Naive thymus-derived CD4-positive, alpha-beta T cell (primary cell): ENCODE measurements around the gene SLC26A8. TPM values are rescaled to one million over a fixed set of nuclear protein-coding genes. Genes with fewer than 3 reads are reported as not detected.
"Not testable (repeated sequence)": the region's sequence is repeated elsewhere in the genome, so short reads cannot be mapped to it uniquely, and the experiment has no call there.

Source experiments
- ATAC-seq: fragments of 150-1000 bp; cut with Tn5 transposase; 2 replicates; pipeline ENCODE4 v1.10.0; 2021; ENCODE audit warnings: mild to moderate bottlenecking, moderate library complexity
- CTCF ChIA-PET: fragments of 350-600 bp; sonication (Branson Sonifier 250); formaldehyde crosslinking; loops from one replicate; lab custom pipeline; 2021; ENCODE audit warnings: antibody characterized with exemption; lab: Charles Lee
- POLR2A ChIA-PET: fragments of 350-600 bp; sonication (Branson Sonifier 250); formaldehyde crosslinking; loops from one replicate; lab custom pipeline; 2021; ENCODE audit warnings: antibody characterized with exemption, inconsistent platforms; lab: Charles Lee
- DNase-seq, 9 donors: peaks; one replicate each; pipeline versions ENCODE4 v3.0.0 to v3.0.0-alpha.2; 2020 to 2022; ENCODE audit warnings: mixed read lengths in 1 of 9
- H3K27ac ChIP-seq: one replicate; pipeline ENCODE4 v1.7.0; 2013; ENCODE audit warnings: mild to moderate bottlenecking, low read depth, low read length, moderate library complexity
- H3K27me3 ChIP-seq, 2 donors: one replicate each; pipeline ENCODE4 v1.7.0; 2013; ENCODE audit warnings: low read length in 2 of 2, mild to moderate bottlenecking in 2 of 2, moderate library complexity in 2 of 2; ENCODE audit not compliant: control insufficient read depth in 2 of 2, insufficient read depth in 2 of 2
- H3K36me3 ChIP-seq, 3 experiments: 1 replicate in 2 of 3; 2 replicates in 1 of 3; pipeline ENCODE4 v1.7.0; 2013; ENCODE audit warnings: low read length in 3 of 3, mild to moderate bottlenecking in 3 of 3, moderate library complexity in 1 of 3; ENCODE audit not compliant: insufficient read depth in 3 of 3, control insufficient read depth in 2 of 3
- H3K4me1 ChIP-seq, 2 donors: one replicate each; pipeline ENCODE4 v1.7.0; 2013; ENCODE audit warnings: low read length in 2 of 2, mild to moderate bottlenecking in 2 of 2, moderate library complexity in 1 of 2; ENCODE audit not compliant: control insufficient read depth in 2 of 2, insufficient read depth in 2 of 2
- H3K4me3 ChIP-seq: 2 replicates; pipeline ENCODE4 v1.7.0; 2013; ENCODE audit warnings: mild to moderate bottlenecking, low read length
- H3K9me3 ChIP-seq, 3 experiments: 1 replicate in 2 of 3; 2 replicates in 1 of 3; pipeline ENCODE4 v1.7.0; 2013; ENCODE audit warnings: low read length in 3 of 3; ENCODE audit not compliant: control insufficient read depth in 2 of 3
- H3K27ac Mint-ChIP-seq, 9 donors: one replicate each; pipeline ENCODE4 v1.8.0; 2020 to 2022; ENCODE audit warnings: mixed read lengths in 9 of 9, mild to moderate bottlenecking in 8 of 9, moderate library complexity in 5 of 9, inconsistent platforms in 2 of 9
- H3K27me3 Mint-ChIP-seq, 5 donors: one replicate each; pipeline ENCODE4 v1.8.0; 2021 to 2022; ENCODE audit warnings: mixed read lengths in 5 of 5, mild to moderate bottlenecking in 1 of 5
- H3K36me3 Mint-ChIP-seq, 5 donors: one replicate each; pipeline ENCODE4 v1.8.0; 2020 to 2022; ENCODE audit warnings: mixed read lengths in 5 of 5, mild to moderate bottlenecking in 3 of 5, inconsistent platforms in 1 of 5
- H3K4me1 Mint-ChIP-seq, 7 donors: one replicate each; pipeline ENCODE4 v1.8.0; 2020 to 2022; ENCODE audit warnings: mixed read lengths in 7 of 7, mild to moderate bottlenecking in 3 of 7, inconsistent platforms in 1 of 7
- H3K4me3 Mint-ChIP-seq, 10 donors: one replicate each; pipeline ENCODE4 v1.8.0; 2020 to 2022; ENCODE audit warnings: mild to moderate bottlenecking in 10 of 10, mixed read lengths in 10 of 10, moderate library complexity in 6 of 10, inconsistent platforms in 2 of 10
- H3K9me3 Mint-ChIP-seq, 11 donors: one replicate each; pipeline ENCODE4 v1.8.0; 2020 to 2022; ENCODE audit warnings: mixed read lengths in 11 of 11, mild to moderate bottlenecking in 4 of 11, inconsistent platforms in 1 of 11, moderate library complexity in 1 of 11
- intact Hi-C, 2 donors: fragments of 100-400 bp; cut with micrococcal nuclease; formaldehyde crosslinking; loops; one replicate each; pipeline ENCODE4 v1.15.1; 2023
- polyA plus RNA-seq, 2 donors: library from polyadenylated mRNA; unstranded; fragments of 300-500 nt; fragmentation: Illumina TruSeq; gene quantifications; one replicate each; pipeline ENCODE4 v1.2.3, GENCODE V29; 2021
- total RNA-seq, 6 experiments: library from RNA in 5 of 6; stranded (reverse) in 5 of 6; gene quantifications; 1 replicate in 5 of 6; 2 replicates in 1 of 6; pipeline ENCODE4 v1.2.3 and lab custom pipeline; 2021 to 2026

Gene SLC26A8
- total and polyA plus RNA-seq, 7 experiments from 2014 or later, result 0.27 to 0.66 TPM; not detected in 5

GRCh38 chr6:36019167-36019566 is 5.3 kb downstream of the SLC26A8 start:
- H3K4me1 Mint-ChIP-seq, result peaks cover 0 to 10% (median 5%) of the 10 kb centered on the region in 7 donors
- H3K27ac Mint-ChIP-seq, result no peak overlapping the region
- POLR2A ChIA-PET, result no interaction called here
- Histone ChIP-seq H3K27me3 (no peaks in the 10 kb centered on the region), H3K36me3 (no peaks in the 10 kb centered on the region), H3K4me3 (no peak overlapping the region), H3K4me1 (no peaks in the 10 kb centered on the region), H3K27ac (no peak overlapping the region), H3K9me3 (no peaks in the 10 kb centered on the region)
- H3K27me3 Mint-ChIP-seq, result peaks cover 16 to 29% (median 24%) of the 10 kb centered on the region in 5 donors
- H3K36me3 Mint-ChIP-seq, result peaks cover 0 to 6% (median 0%) of the 10 kb centered on the region in 5 donors
- peaks cover 0 to 2% (median 0%) of the 10 kb centered on the region in 11 donors for H3K9me3 Mint-ChIP-seq
- intact Hi-C loops, result no loop called here
- CTCF ChIA-PET, result no interaction called here
- no peak overlapping the region for H3K4me3 Mint-ChIP-seq
- ATAC-seq (no peak), DNase-seq (no peak)

DNA sequence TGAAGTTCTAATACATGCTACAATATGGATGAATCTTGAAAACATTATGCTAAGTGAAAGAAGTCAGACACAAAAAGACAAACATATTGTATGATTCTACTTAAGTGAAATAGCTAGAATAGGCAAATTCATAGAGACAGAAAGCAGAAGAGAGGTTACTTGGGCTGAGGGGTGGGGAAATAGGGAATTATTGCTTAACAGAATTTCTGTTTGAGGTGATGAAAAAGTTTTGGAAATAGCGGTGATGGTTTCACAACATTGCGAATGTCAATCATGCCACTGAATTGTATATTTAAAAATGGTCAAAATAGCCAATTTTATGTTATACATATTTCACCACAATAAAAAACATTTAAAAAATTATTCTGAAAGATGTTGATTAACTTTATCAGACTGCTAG is 6.1 kb downstream of the SLC26A8 start:
- no peak for ATAC-seq
- Mint-ChIP-seq H3K4me1 (peaks cover 0 to 6% (median 0%) of the 10 kb centered on the region in 7 donors), H3K9me3 (no peaks in the 10 kb centered on the region), H3K27ac (no peak overlapping the region), H3K36me3 (peaks cover 0 to 6% (median 0%) of the 10 kb centered on the region in 5 donors), H3K4me3 (no peak overlapping the region), H3K27me3 (peaks cover 10 to 24% (median 16%) of the 10 kb centered on the region in 5 donors)
- intact Hi-C loops, result no loop called here
- Histone ChIP-seq H3K36me3 (no peaks in the 10 kb centered on the region), H3K9me3 (no peaks in the 10 kb centered on the region), H3K4me1 (no peaks in the 10 kb centered on the region), H3K4me3 (no peak overlapping the region), H3K27me3 (no peaks in the 10 kb centered on the region), H3K27ac (no peak overlapping the region)
- CTCF ChIA-PET, result no interaction called here
- no peak for DNase-seq
- POLR2A ChIA-PET, result no interaction called here

DNA sequence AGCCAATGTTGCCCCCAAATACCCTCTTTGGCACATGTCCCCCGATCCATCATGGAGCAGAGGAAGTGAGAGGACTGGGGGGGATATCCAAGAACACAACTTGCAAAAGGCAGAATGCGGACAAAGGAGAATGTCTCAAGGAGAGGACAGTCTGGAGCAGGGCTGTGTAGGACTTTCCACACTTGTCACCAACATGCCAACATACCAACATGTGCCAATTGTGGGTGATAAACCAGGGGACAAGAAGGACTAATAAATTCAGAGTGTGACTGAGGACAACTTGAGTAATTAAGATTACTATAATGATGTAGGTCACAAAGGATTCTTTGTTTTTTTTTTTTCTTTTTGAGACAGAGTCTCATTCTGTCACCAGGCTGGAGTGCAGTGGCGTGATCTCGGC is 8.8 kb downstream of the SLC26A8 start:
- CTCF ChIA-PET, result no interaction called here

GRCh38 chr6:36000451-36000850 is 24.0 kb downstream of the SLC26A8 start:
- no peak for ATAC-seq
- intact Hi-C loops, result no loop called here

More for the DNA sequence above, 8.8 kb downstream of the SLC26A8 start:
- H3K4me1 ChIP-seq, result no peaks in the 10 kb centered on the region
- no peak for DNase-seq
- no peaks in the 10 kb centered on the region for H3K36me3 ChIP-seq
- POLR2A ChIA-PET, result no interaction called here
- peaks cover 4 to 38% (median 10%) of the 10 kb centered on the region in 5 donors for H3K27me3 Mint-ChIP-seq
- intact Hi-C loops, result no loop called here
- no peaks in the 10 kb centered on the region for H3K27me3 ChIP-seq
- peaks cover 0 to 6% (median 0%) of the 10 kb centered on the region in 7 donors for H3K4me1 Mint-ChIP-seq
- H3K27ac ChIP-seq, result no peak overlapping the region
- peaks cover 0 to 6% (median 0%) of the 10 kb centered on the region in 5 donors for H3K36me3 Mint-ChIP-seq
- H3K4me3 ChIP-seq, result no peak overlapping the region
- H3K9me3 Mint-ChIP-seq, result no peaks in the 10 kb centered on the region
- no peaks in the 10 kb centered on the region for H3K9me3 ChIP-seq
- ATAC-seq, result no peak
- H3K27ac Mint-ChIP-seq, result no peak overlapping the region
- no peak overlapping the region for H3K4me3 Mint-ChIP-seq

GRCh38 chr6:35993150-35993549 is 31.3 kb downstream of the SLC26A8 start:
- Histone ChIP-seq H3K4me3 (no peak overlapping the region), H3K27ac (no peak overlapping the region), H3K27me3 (no peaks in the 10 kb centered on the region), H3K4me1 (no peaks in the 10 kb centered on the region), H3K9me3 (no peaks in the 10 kb centered on the region), H3K36me3 (no peaks in the 10 kb centered on the region)
- DNase-seq (no peak), ATAC-seq (no peak)
- ChIA-PET CTCF (no interaction called here), POLR2A (interaction anchor here (0.6 kb wide), 1 partner anchor 63 kb away, joined by 4 read pairs; no protein-coding TSS in a partner anchor)
- Mint-ChIP-seq H3K4me3 (no peak overlapping the region), H3K27me3 (peaks cover 0 to 8% (median 0%) of the 10 kb centered on the region in 5 donors), H3K36me3 (peaks cover 0 to 4% (median 0%) of the 10 kb centered on the region in 5 donors), H3K27ac (no peak overlapping the region), H3K4me1 (no peaks in the 10 kb centered on the region), H3K9me3 (peaks cover 0 to 5% (median 0%) of the 10 kb centered on the region in 11 donors)
- intact Hi-C loops, result no loop called here

More at GRCh38 chr6:36000451-36000850, 24.0 kb downstream of the SLC26A8 start:
- Mint-ChIP-seq H3K4me3 (no peak overlapping the region), H3K9me3 (no peaks in the 10 kb centered on the region), H3K27ac (no peak overlapping the region), H3K27me3 (peaks cover 0 to 15% (median 0%) of the 10 kb centered on the region in 5 donors), H3K36me3 (no peaks in the 10 kb centered on the region), H3K4me1 (no peaks in the 10 kb centered on the region)
- ChIA-PET CTCF (no interaction called here), POLR2A (no interaction called here)
- H3K4me3 ChIP-seq, result no peak overlapping the region
- H3K4me1 ChIP-seq, result no peaks in the 10 kb centered on the region
- DNase-seq, result no peak
- no peak overlapping the region for H3K27ac ChIP-seq
- no peaks in the 10 kb centered on the region for H3K36me3 ChIP-seq
- no peaks in the 10 kb centered on the region for H3K27me3 ChIP-seq
- no peaks in the 10 kb centered on the region for H3K9me3 ChIP-seq

DNA sequence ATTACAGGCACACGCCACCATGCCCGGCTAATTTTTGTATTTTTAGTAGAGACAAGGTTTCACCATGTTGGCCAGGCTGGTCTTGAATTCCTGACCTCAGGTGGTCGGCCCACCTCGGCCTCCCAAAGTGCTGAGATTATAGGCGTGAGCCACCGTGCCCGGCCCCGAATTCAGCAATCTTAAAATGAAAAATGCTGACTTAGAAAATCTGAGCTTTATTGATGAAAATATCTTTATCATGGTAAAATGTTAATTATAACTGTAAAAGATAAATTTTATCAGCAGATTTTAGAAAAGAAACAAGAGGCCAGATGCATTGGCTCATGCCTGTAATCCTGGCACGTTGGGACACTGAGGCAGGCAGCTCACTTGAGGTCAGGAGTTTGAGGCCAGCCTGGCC is 36.4 kb downstream of the SLC26A8 start:
- CTCF ChIA-PET, H3K36me3 ChIP-seq, H3K4me3 Mint-ChIP-seq, ATAC-seq, intact Hi-C loops, POLR2A ChIA-PET, DNase-seq, H3K27me3 Mint-ChIP-seq, H3K4me1 Mint-ChIP-seq, H3K27ac Mint-ChIP-seq, H3K4me1 ChIP-seq, H3K36me3 Mint-ChIP-seq, H3K27ac ChIP-seq, H3K27me3 ChIP-seq, H3K9me3 Mint-ChIP-seq, H3K4me3 ChIP-seq, H3K9me3 ChIP-seq: not testable (repeated sequence)

GRCh38 chr6:35984701-35985100 is 39.7 kb downstream of the SLC26A8 start:
- Histone ChIP-seq H3K4me1 (no peaks in the 10 kb centered on the region), H3K27ac (no peak overlapping the region), H3K27me3 (no peaks in the 10 kb centered on the region), H3K36me3 (no peaks in the 10 kb centered on the region), H3K4me3 (no peak overlapping the region), H3K9me3 (no peaks in the 10 kb centered on the region)
- no peaks in the 10 kb centered on the region for H3K36me3 Mint-ChIP-seq
- intact Hi-C loops, result no loop called here
- H3K27me3 Mint-ChIP-seq, result peaks cover 0 to 29% (median 0%) of the 10 kb centered on the region in 5 donors
- DNase-seq (no peak), ATAC-seq (no peak)
- H3K9me3 Mint-ChIP-seq, result no peaks in the 10 kb centered on the region
- H3K4me1 Mint-ChIP-seq, result no peaks in the 10 kb centered on the region
- POLR2A ChIA-PET, result no interaction called here
- CTCF ChIA-PET, result no interaction called here
- no peak overlapping the region for H3K4me3 Mint-ChIP-seq
- no peak overlapping the region for H3K27ac Mint-ChIP-seq
